IMR-90 (cell line): ENCODE results near the gene FAM89B. TPM values are rescaled to one million over a fixed set of nuclear protein-coding genes. Genes with fewer than 3 reads are reported as not detected.
A peak's percentile ranks its signal among the peaks of the same experiment; 100 is the strongest.

Experiments used
- ATAC-seq: fragments of 200-7000 bp; cut with Tn5 transposase; 2 replicates; pipeline ENCODE4 v1.9.1; 2020; ENCODE audit warnings: low read depth, mild to moderate bottlenecking, moderate library complexity
- BruUV-seq: library from RNA; stranded (reverse); fragments of 400-500 nt; replicated peaks from 2 replicates; lab custom pipeline; 2021; lab: Mats Ljungman, UMichigan
- CTCF ChIA-PET: fragments of 300-600 bp; formaldehyde crosslinking; extraction: SDS; loops from one replicate; lab custom pipeline; 2021; ENCODE audit warnings: antibody characterized with exemption; lab: Yijun Ruan, JAX
- POLR2A ChIA-PET: fragments of 300-600 bp; sonication (Branson Sonifier 250); formaldehyde crosslinking; loops from one replicate; lab custom pipeline; 2022; ENCODE audit warnings: antibody characterized with exemption; ENCODE audit not compliant: unreplicated experiment; lab: Charles Lee
- DNase-seq: peaks from one replicate; pipeline ENCODE4 v3.0.0; 2013
- H2AFZ ChIP-seq: replicated peaks from 2 replicates; pipeline ENCODE3; 2013; ENCODE audit warnings: low read length, mild to moderate bottlenecking; ENCODE audit not compliant: poor library complexity
- H2AK5ac ChIP-seq: 2 replicates; pipeline ENCODE4 v1.6.1; 2013; ENCODE audit warnings: low read depth, low read length, inconsistent platforms
- H2AK9ac ChIP-seq: replicated peaks from 2 replicates; pipeline ENCODE3; 2013; ENCODE audit warnings: mild to moderate bottlenecking, low read depth, low read length, moderate library complexity; ENCODE audit not compliant: poor library complexity
- H2BK120ac ChIP-seq: 2 replicates; pipeline ENCODE4 v1.6.1; 2013; ENCODE audit warnings: low read depth, low read length, inconsistent platforms
- H2BK15ac ChIP-seq: 3 replicates; pipeline ENCODE4 v1.6.1; 2013; ENCODE audit warnings: low read depth, low read length, inconsistent platforms
- H2BK20ac ChIP-seq: 2 replicates; pipeline ENCODE4 v1.6.1; 2013; ENCODE audit warnings: low read depth, mild to moderate bottlenecking, inconsistent platforms, low read length, moderate library complexity
- H2BK5ac ChIP-seq: 2 replicates; pipeline ENCODE4 v1.6.1; 2013; ENCODE audit warnings: mild to moderate bottlenecking, low read depth, low read length, inconsistent platforms; ENCODE audit not compliant: poor library complexity, severe bottlenecking
- H3K14ac ChIP-seq: replicated peaks from 2 replicates; pipeline ENCODE4 v1.6.1; 2013; ENCODE audit warnings: low read depth, low read length, inconsistent platforms
- H3K18ac ChIP-seq: 2 replicates; pipeline ENCODE4 v1.6.1; 2013; ENCODE audit warnings: low read depth, low read length, control low read depth
- H3K23ac ChIP-seq: 2 replicates; pipeline ENCODE4 v1.6.1; 2013; ENCODE audit warnings: low read depth, low read length, inconsistent platforms
- H3K27ac ChIP-seq: 2 replicates; pipeline ENCODE4 v1.5.1; 2013; ENCODE audit warnings: mild to moderate bottlenecking, control low read depth, low read length; ENCODE audit not compliant: insufficient read depth
- H3K27me3 ChIP-seq: 2 replicates; pipeline ENCODE4 v1.6.1; 2013; ENCODE audit warnings: low read length; ENCODE audit not compliant: control insufficient read depth, insufficient read depth
- H3K36me3 ChIP-seq: 2 replicates; pipeline ENCODE4 v1.6.1; 2013; ENCODE audit warnings: low read length, mixed read lengths; ENCODE audit not compliant: control insufficient read depth, insufficient read depth
- H3K4ac ChIP-seq: 2 replicates; pipeline ENCODE4 v1.6.1; 2013; ENCODE audit warnings: low read depth, low read length, inconsistent platforms
- H3K4me1 ChIP-seq: 2 replicates; pipeline ENCODE4 v1.6.1; 2013; ENCODE audit warnings: low read length, mixed read lengths; ENCODE audit not compliant: control insufficient read depth, insufficient read depth
- H3K4me2 ChIP-seq: 2 replicates; pipeline ENCODE4 v1.6.1; 2013; ENCODE audit warnings: low read depth, mild to moderate bottlenecking, control low read depth, low read length, moderate library complexity
- H3K4me3 ChIP-seq: 2 replicates; pipeline ENCODE4 v1.5.1; 2013; ENCODE audit warnings: low read depth, mild to moderate bottlenecking, control low read depth, low read length, moderate library complexity; ENCODE audit not compliant: insufficient read depth
- H3K56ac ChIP-seq: 2 replicates; pipeline ENCODE4 v1.6.1; 2013; ENCODE audit warnings: low read length, inconsistent platforms; ENCODE audit not compliant: insufficient read depth; ENCODE audit errors: extremely low read depth
- H3K79me1 ChIP-seq, 2 experiments: 2 replicates each; pipeline ENCODE4 v1.6.1; 2013; ENCODE audit warnings: low read length in 2 of 2, inconsistent platforms in 1 of 2, low read depth in 1 of 2
- H3K9ac ChIP-seq: 2 replicates; pipeline ENCODE4 v1.6.1; 2013; ENCODE audit warnings: low read depth, low read length, control low read depth
- H3K9me1 ChIP-seq: 2 replicates; pipeline ENCODE4 v1.6.1; 2013; ENCODE audit warnings: low read length, inconsistent platforms; ENCODE audit not compliant: insufficient read depth
- H3K9me3 ChIP-seq: 2 replicates; pipeline ENCODE4 v1.6.1; 2013; ENCODE audit warnings: low read length; ENCODE audit not compliant: control insufficient read depth, insufficient read depth
- H4K20me1 ChIP-seq: 2 replicates; pipeline ENCODE4 v1.6.1; 2013; ENCODE audit warnings: low read length, inconsistent platforms; ENCODE audit not compliant: insufficient read depth
- H4K5ac ChIP-seq: 2 replicates; pipeline ENCODE4 v1.6.1; 2013; ENCODE audit warnings: mild to moderate bottlenecking, low read depth, low read length, control low read depth
- H4K8ac ChIP-seq, 2 experiments: 2 replicates each; pipeline ENCODE4 v1.6.1; 2013; ENCODE audit warnings: low read depth in 2 of 2, low read length in 2 of 2, control low read depth in 1 of 2, inconsistent platforms in 1 of 2
- H4K91ac ChIP-seq: 2 replicates; pipeline ENCODE4 v1.6.1; 2013; ENCODE audit warnings: low read depth, low read length, inconsistent platforms; ENCODE audit not compliant: insufficient read depth
- BHLHE40 ChIP-seq: fragments of 150-350 bp; IDR thresholded peaks from 2 replicates; pipeline ENCODE4 v1.6.1; 2016; ENCODE audit warnings: mild to moderate bottlenecking, low read depth, low read length
- CEBPB ChIP-seq: IDR thresholded peaks from 2 replicates; pipeline ENCODE4 v1.6.1; 2012; ENCODE audit warnings: low read depth, low read length, improper control_type of control experiment
- CHD1 ChIP-seq: IDR thresholded peaks from 2 replicates; pipeline ENCODE4 v1.6.1; 2012; ENCODE audit warnings: low read depth, low read length, improper control_type of control experiment
- CTCF ChIP-seq: conservative IDR thresholded peaks from 2 replicates; pipeline ENCODE4 v1.5.1; 2012; ENCODE audit warnings: mild to moderate bottlenecking, low read depth, low read length, improper control_type of control experiment
- ELK1 ChIP-seq: fragments of 150-350 bp; IDR thresholded peaks from 2 replicates; pipeline ENCODE4 v1.6.1; 2016; ENCODE audit warnings: low read depth, mild to moderate bottlenecking, low read length, moderate library complexity, borderline replicate concordance
- FOS ChIP-seq: fragments of 150-350 bp; IDR thresholded peaks from 2 replicates; pipeline ENCODE4 v1.6.1; 2016; ENCODE audit warnings: low read depth, low read length
- MAFK ChIP-seq: IDR thresholded peaks from 2 replicates; pipeline ENCODE4 v1.6.1; 2012; ENCODE audit warnings: low read depth, low read length, improper control_type of control experiment
- MAZ ChIP-seq: IDR thresholded peaks from 2 replicates; pipeline ENCODE4 v1.6.1; 2012; ENCODE audit warnings: low read depth, mild to moderate bottlenecking, low read length, improper control_type of control experiment, moderate library complexity, borderline replicate concordance
- MXI1 ChIP-seq: IDR thresholded peaks from 2 replicates; pipeline ENCODE4 v1.6.1; 2012; ENCODE audit warnings: low read depth, mild to moderate bottlenecking, low read length, moderate library complexity, borderline replicate concordance
- NFE2L2 ChIP-seq: fragments of 150-350 bp; IDR thresholded peaks from 2 replicates; pipeline ENCODE4 v1.6.1; 2016; ENCODE audit warnings: low read depth, mild to moderate bottlenecking, low read length
- RAD21 ChIP-seq: IDR thresholded peaks from 2 replicates; pipeline ENCODE4 v1.6.1; 2012; ENCODE audit warnings: low read length, improper control_type of control experiment
- RCOR1 ChIP-seq: IDR thresholded peaks from 2 replicates; pipeline ENCODE4 v1.6.1; 2012; ENCODE audit warnings: mild to moderate bottlenecking, low read length, improper control_type of control experiment; ENCODE audit not compliant: insufficient replicate concordance
- RFX5 ChIP-seq: IDR thresholded peaks from 2 replicates; pipeline ENCODE4 v1.8.0; 2012; ENCODE audit warnings: low read depth, mild to moderate bottlenecking, low read length, moderate library complexity
- SMC3 ChIP-seq: fragments of 150-350 bp; IDR thresholded peaks from 2 replicates; pipeline ENCODE4 v1.6.1; 2016; ENCODE audit warnings: low read depth, mild to moderate bottlenecking, antibody characterized with exemption, low read length, moderate library complexity
- USF2 ChIP-seq: fragments of 150-350 bp; IDR thresholded peaks from 2 replicates; pipeline ENCODE4 v1.6.1; 2017; ENCODE audit warnings: mild to moderate bottlenecking, antibody characterized with exemption, low read length, low read depth
- WGBS, 2 experiments: methylation state at CpG; one replicate each; pipeline versions ENCODE4 v1.1.5 to v1.1.7; 2013; ENCODE audit warnings: missing lambda C conversion rate in 2 of 2; ENCODE audit not compliant: insufficient read length in 1 of 2; ENCODE audit errors: extremely low coverage in 2 of 2; 5-methylcytosine and 5-hydroxymethylcytosine counted together
- dilution Hi-C: fragments of 300-500 bp; cut with HindIII; formaldehyde crosslinking; loops from one replicate; pipeline ENCODE4 v1.14.3; 2018; ENCODE audit warnings: low sequenced_read_pairs; ENCODE audit not compliant: unreplicated experiment
- in situ Hi-C: fragments of 300-500 bp; cut with MboI; formaldehyde crosslinking; loops from 3 replicates; pipeline ENCODE4 v1.14.3; 2019; ENCODE audit warnings: low sequenced_read_pairs, inconsistent platforms, mixed read lengths
- intact Hi-C: fragments of 100-400 bp; cut with micrococcal nuclease; formaldehyde crosslinking; loops from 2 replicates; pipeline ENCODE4 v1.10.0; 2022
- polyA plus RNA-seq, 3 experiments: library from polyadenylated mRNA; depleted of rRNA; stranded (reverse); fragments of >200 nt; gene quantifications; 2 replicates each; pipeline ENCODE4 v1.2.3, GENCODE V29; 2012; ENCODE audit warnings: low replicate concordance in 1 of 3
- total RNA-seq: library from RNA; depleted of rRNA; stranded (reverse); fragments of >200 nt; gene quantifications from 2 replicates; pipeline ENCODE4 v1.2.3, GENCODE V29; 2012

The FAM89B gene
- total and polyA plus RNA-seq, 2 of the 4 experiments (the other 2 are of a cell fraction) = 12.0 to 65.5 TPM

- DNase-seq (no peak), ATAC-seq (no peak)
- intact Hi-C loops = no loop called here
- POLR2A ChIA-PET = no interaction called here
- Histone ChIP-seq H3K27me3 (no peaks in the 10 kb centered on the region), H2BK120ac (no peak overlapping the region), H3K14ac (no peak overlapping the region), H2BK15ac (no peak overlapping the region), H3K4ac (no peak overlapping the region), H3K4me3 (no peak overlapping the region), H2AK9ac (peak overlapping the region; percentile 34), H3K36me3 (peaks cover 45% of the 10 kb centered on the region), H2AFZ (no peak overlapping the region), H4K8ac (no peak overlapping the region), H3K18ac (no peak overlapping the region), H3K23ac (no peak overlapping the region), H3K79me1 (peaks cover 11 to 47% of the 10 kb centered on the region in 2 experiments), H3K9me1 (0 out of 2 replicates have a peak, but pooled peaks cover 1% of the 10 kb centered on the region), H3K4me2 (no peak overlapping the region), H3K9me3 (no peaks in the 10 kb centered on the region), H3K27ac (no peak overlapping the region), H2BK5ac (no peak overlapping the region), H4K91ac (no peak overlapping the region), H3K4me1 (peaks cover 4% of the 10 kb centered on the region; the same call in 1 of the 2 replicates), H2AK5ac (no peak overlapping the region), H4K20me1 (peaks cover 21% of the 10 kb centered on the region), H3K9ac (no peak overlapping the region), H3K56ac (no peak overlapping the region), H4K5ac (no peak overlapping the region), H2BK20ac (no peak overlapping the region)
- dilution Hi-C loops = no loop called here
- in situ Hi-C loops = no loop called here
- CTCF ChIA-PET = no interaction called here
- BruUV-seq = no TSS peak
- WGBS, 2 experiments = 91% methylated on average over 19 of the region's 33 CpGs; no CpG with 5 or more reads in 1 of the 2 experiments
- TF ChIP-seq BHLHE40 (no peak), RCOR1 (no peak), MAZ (no peak), FOS (no peak), CTCF (no peak), MXI1 (no peak), USF2 (no peak), RFX5 (no peak), MAFK (no peak), CHD1 (no peak), ELK1 (no peak), CEBPB (no peak), NFE2L2 (no peak), RAD21 (no peak), SMC3 (no peak)
Measured at GRCh38 chr11:65617990-65618751, 45.8 kb downstream of the FAM89B start.
